Measurements from ENCODE around the gene PIP4K2A.
A peak's percentile ranks its signal among the peaks of the same experiment; 100 is the strongest.

The PIP4K2A gene

DNA sequence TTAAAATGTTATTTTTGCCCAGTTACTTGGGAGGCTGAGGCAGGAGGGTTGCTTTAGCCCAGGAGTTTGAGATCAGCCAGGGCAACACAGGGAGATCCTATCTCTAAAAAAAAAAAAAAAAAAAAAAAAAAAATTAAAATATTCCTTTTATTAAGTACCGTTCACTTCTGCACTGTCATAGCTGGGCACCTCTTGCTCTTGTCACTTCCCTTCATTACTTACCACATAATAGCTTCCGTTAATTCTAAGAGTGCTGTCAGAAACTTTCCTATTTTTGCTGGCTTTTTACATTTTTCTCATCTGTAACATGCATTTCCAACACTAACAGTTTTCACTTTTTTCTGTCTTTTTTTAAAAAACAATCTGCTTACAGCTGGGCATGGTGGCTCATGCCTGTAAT lies 132.9 kb downstream of the PIP4K2A start:
- TF ChIP-seq, protein P1, sequence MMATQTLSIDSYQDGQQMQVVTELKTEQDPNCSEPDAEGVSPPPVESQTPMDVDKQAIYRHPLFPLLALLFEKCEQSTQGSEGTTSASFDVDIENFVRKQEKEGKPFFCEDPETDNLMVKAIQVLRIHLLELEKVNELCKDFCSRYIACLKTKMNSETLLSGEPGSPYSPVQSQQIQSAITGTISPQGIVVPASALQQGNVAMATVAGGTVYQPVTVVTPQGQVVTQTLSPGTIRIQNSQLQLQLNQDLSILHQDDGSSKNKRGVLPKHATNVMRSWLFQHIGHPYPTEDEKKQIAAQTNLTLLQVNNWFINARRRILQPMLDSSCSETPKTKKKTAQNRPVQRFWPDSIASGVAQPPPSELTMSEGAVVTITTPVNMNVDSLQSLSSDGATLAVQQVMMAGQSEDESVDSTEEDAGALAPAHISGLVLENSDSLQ (IDR thresholded peaks at IDR 0.05), result no peak
- TF ChIP-seq ZNF384 (IDR thresholded peaks at IDR 0.05) (no peak), SUZ12 (IDR thresholded peaks at IDR 0.05) (no peak), FOXM1 (IDR thresholded peaks at IDR 0.05; ENCODE audit: borderline replicate concordance) (no peak), FOXK2 (IDR thresholded peaks at IDR 0.05) (no peak), NFRKB (IDR thresholded peaks at IDR 0.05) (no peak), HDGF (IDR thresholded peaks at IDR 0.05; ENCODE audit: borderline replicate concordance) (no peak)
- no peak for DNase-seq (ENCODE audit: extremely low spot score)
- POLR2A ChIA-PET, result no interaction called here
- CTCF ChIA-PET, result interaction anchor here (0.7 kb wide), 2 partner anchors 63 to 570 kb away, joined by 3 to 4 read pairs; no protein-coding TSS in a partner anchor

DNA sequence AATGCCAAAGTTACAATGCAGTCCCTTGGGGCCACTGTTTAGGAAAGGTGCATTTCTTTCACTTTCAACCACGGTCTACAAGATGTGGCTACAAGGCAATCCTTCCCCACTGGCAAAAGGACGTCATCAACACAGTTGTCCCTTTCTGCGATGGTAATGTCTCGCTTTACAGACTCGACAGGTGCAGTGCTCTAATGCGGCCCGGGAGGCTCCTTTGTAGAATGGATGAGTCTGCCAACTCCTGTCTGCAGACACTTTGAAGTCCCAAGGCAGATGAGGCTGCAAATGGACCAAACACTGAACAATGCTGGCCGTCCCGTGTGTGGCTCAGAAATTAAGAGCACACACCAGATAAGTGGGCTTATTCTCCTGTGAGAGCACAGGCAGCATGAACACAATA lies 133.7 kb downstream of the PIP4K2A start:
- ChIA-PET CTCF (no interaction called here), POLR2A (no interaction called here)
- DNase-seq (ENCODE audit: extremely low spot score), result no peak
- TF ChIP-seq LEF1 (IDR thresholded peaks at IDR 0.05; ENCODE audit: borderline replicate concordance), result no peak
- no peak for TF ChIP-seq TARDBP (IDR thresholded peaks at IDR 0.05)

- CTCF ChIA-PET, result no interaction called here
- no peak for DNase-seq (ENCODE audit: extremely low spot score)
- TF ChIP-seq FOXA1 (IDR thresholded peaks at IDR 0.05) (no peak), ZNF384 (IDR thresholded peaks at IDR 0.05) (no peak), ARNT (IDR thresholded peaks at IDR 0.05) (no peak), NFRKB (IDR thresholded peaks at IDR 0.05) (no peak), HDGF (IDR thresholded peaks at IDR 0.05; ENCODE audit: borderline replicate concordance) (no peak), BHLHE40 (IDR thresholded peaks at IDR 0.05; ENCODE audit: borderline replicate concordance) (no peak), CTBP1 (IDR thresholded peaks at IDR 0.05; ENCODE audit: borderline replicate concordance) (no peak), LEF1 (IDR thresholded peaks at IDR 0.05; ENCODE audit: borderline replicate concordance) (no peak), FOXM1 (IDR thresholded peaks at IDR 0.05; ENCODE audit: borderline replicate concordance) (no peak), ELF4 (IDR thresholded peaks at IDR 0.05) (no peak), TARDBP (IDR thresholded peaks at IDR 0.05) (no peak)
- TF ChIP-seq, protein P1 (IDR thresholded peaks at IDR 0.05), result no peak
- POLR2A ChIA-PET, result no interaction called here
Measured at GRCh38 chr10:22579826-22580225, 134.6 kb downstream of the PIP4K2A start.

DNA sequence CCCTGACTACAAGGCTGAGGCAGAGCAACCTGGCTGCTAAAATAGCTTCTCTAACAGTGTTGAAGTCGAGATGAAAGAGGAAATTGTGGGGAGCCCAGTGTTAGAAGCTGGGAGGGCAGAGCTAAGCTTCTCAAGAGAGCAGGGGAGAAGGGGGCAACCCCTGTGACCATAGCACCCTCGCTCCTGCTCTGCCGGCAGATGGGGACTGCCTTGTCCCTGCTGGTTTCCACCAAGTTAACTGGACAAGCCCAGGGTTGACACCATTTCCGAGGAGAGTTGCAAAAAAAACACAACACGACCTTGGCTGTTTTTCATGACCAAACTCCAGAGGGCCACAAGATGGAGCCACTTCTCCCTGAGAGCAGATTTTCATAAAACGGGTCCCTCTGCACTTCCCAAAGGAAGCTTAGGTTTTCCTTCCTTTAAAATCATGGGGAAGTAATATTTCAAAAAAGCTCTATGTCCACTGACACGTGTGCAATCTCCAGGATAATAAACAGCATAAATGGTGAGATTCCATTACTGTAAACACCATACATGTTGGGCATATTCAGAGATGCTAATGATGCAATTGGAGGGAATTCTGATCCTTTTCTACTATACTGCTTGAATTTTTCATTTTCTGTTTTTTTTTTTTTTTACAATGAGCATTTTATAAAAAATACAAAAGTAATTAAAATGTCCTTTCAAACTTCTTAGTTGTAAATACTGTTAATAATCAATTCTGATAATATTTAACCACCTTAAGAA lies 140.4 kb downstream of the PIP4K2A start:
- POLR2A ChIA-PET, result interaction anchor here (0.8 kb wide), 1 partner anchor 20 kb away, joined by 3 read pairs; no protein-coding TSS in a partner anchor
- DNase-seq (ENCODE audit: extremely low spot score), result peak; percentile 46

DNA sequence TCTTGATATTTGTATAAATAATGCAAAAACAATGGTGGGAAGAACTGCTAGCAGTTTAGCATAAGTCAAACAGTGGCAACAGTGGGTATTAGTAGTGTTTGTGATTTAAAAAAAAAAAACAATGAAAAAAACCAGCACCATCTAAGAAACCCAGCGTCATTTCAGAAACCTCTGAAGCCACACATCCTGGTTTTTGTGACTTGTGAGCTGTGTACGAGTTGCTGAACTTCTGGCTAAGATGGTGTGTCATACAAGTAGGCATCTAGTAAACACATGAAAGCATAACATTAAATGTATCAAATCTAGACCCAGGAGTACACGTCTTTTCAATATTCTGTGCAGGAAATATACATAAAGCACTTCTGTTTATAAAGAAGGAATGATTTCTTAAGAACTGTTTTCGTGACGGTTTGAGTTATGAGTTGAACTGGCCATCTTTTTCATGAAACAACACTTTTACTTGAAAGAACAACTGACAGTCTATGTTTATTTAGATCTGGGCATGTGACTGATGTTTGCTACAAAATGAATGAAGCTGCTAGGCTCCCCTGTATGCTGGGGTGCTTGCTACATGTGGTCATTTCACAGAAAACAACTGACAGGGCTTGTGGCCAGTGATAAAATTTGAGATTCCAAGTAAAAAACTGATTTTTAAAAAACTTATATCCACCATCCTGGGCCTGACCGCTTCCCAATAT lies 143.5 kb downstream of the PIP4K2A start:
- CTCF ChIA-PET, result no interaction called here
- POLR2A ChIA-PET, result no interaction called here
- no peak for DNase-seq (ENCODE audit: extremely low spot score)
- TF ChIP-seq LEF1 (IDR thresholded peaks at IDR 0.05; ENCODE audit: borderline replicate concordance) (no peak), ZNF384 (IDR thresholded peaks at IDR 0.05) (no peak), L3MBTL2 (conservative IDR thresholded peaks at IDR 0.05) (no peak), FOXM1 (IDR thresholded peaks at IDR 0.05; ENCODE audit: borderline replicate concordance) (no peak), HDGF (IDR thresholded peaks at IDR 0.05; ENCODE audit: borderline replicate concordance) (no peak), SP1 (IDR thresholded peaks at IDR 0.05) (no peak), SUZ12 (IDR thresholded peaks at IDR 0.05) (no peak), NFRKB (IDR thresholded peaks at IDR 0.05) (no peak), ELF4 (IDR thresholded peaks at IDR 0.05) (no peak), TARDBP (IDR thresholded peaks at IDR 0.05) (no peak), FOXA1 (IDR thresholded peaks at IDR 0.05) (no peak), ARNT (IDR thresholded peaks at IDR 0.05) (no peak), BHLHE40 (IDR thresholded peaks at IDR 0.05; ENCODE audit: borderline replicate concordance) (no peak), CTBP1 (IDR thresholded peaks at IDR 0.05; ENCODE audit: borderline replicate concordance) (no peak)
- TF ChIP-seq, protein P1 (IDR thresholded peaks at IDR 0.05), result no peak

More for the DNA sequence above, 140.4 kb downstream of the PIP4K2A start:
- CTCF ChIA-PET, result interaction anchor here (0.6 to 2.5 kb wide), 8 partner anchors 9 to 275 kb away, joined by 3 to 11 read pairs (median 4); no protein-coding TSS in a partner anchor
- TF ChIP-seq CTBP1 (IDR thresholded peaks at IDR 0.05; ENCODE audit: borderline replicate concordance), result no peak
- TF ChIP-seq NFRKB (IDR thresholded peaks at IDR 0.05), result no peak
- TF ChIP-seq TARDBP (IDR thresholded peaks at IDR 0.05), result no peak
- TF ChIP-seq ARNT (IDR thresholded peaks at IDR 0.05), result no peak
- TF ChIP-seq LEF1 (IDR thresholded peaks at IDR 0.05; ENCODE audit: borderline replicate concordance), result no peak
- TF ChIP-seq L3MBTL2 (conservative IDR thresholded peaks at IDR 0.05), result no peak
- TF ChIP-seq SP1 (IDR thresholded peaks at IDR 0.05), result no peak
- TF ChIP-seq, protein P1 (IDR thresholded peaks at IDR 0.05), result no peak
- TF ChIP-seq FOXK2 (IDR thresholded peaks at IDR 0.05), result no peak
- no peak for TF ChIP-seq BHLHE40 (IDR thresholded peaks at IDR 0.05; ENCODE audit: borderline replicate concordance)
- TF ChIP-seq FOXM1 (IDR thresholded peaks at IDR 0.05; ENCODE audit: borderline replicate concordance), result no peak
- no peak for TF ChIP-seq SUZ12 (IDR thresholded peaks at IDR 0.05)
- no peak for TF ChIP-seq FOXA1 (IDR thresholded peaks at IDR 0.05)
- TF ChIP-seq ZNF384 (IDR thresholded peaks at IDR 0.05), result no peak
- TF ChIP-seq HDGF (IDR thresholded peaks at IDR 0.05; ENCODE audit: borderline replicate concordance), result no peak
- TF ChIP-seq ELF4 (IDR thresholded peaks at IDR 0.05), result no peak

Data from HEK293T (cell line).